PFSK-1 (cell line): ENCODE measurements around the gene WDPCP.

Experiments
- POLR2AphosphoS5 ChIP-seq: IDR thresholded peaks from 2 replicates; pipeline ENCODE4 v1.6.1; 2012; ENCODE audit warnings: low read depth, mild to moderate bottlenecking, control low read depth, low read length, moderate library complexity
- TAF1 ChIP-seq: IDR thresholded peaks from 2 replicates; pipeline ENCODE4 v1.6.1; 2012; ENCODE audit warnings: low read length, control low read depth, borderline replicate concordance; ENCODE audit not compliant: insufficient read depth

- no peak for TF ChIP-seq TAF1
- TF ChIP-seq POLR2AphosphoS5: no peak
These were observed 267.6 kb downstream of the WDPCP start for GRCh38 chr2:63320669-63321068.
